OCI-M2 (cell line): ENCODE data around the gene MYO16.

Source experiments
- DNase-seq: peaks from one replicate; lab custom pipeline; 2025; ENCODE audit not compliant: unreplicated experiment; lab: John Stamatoyannopoulos, UW

The MYO16 gene

DNA sequence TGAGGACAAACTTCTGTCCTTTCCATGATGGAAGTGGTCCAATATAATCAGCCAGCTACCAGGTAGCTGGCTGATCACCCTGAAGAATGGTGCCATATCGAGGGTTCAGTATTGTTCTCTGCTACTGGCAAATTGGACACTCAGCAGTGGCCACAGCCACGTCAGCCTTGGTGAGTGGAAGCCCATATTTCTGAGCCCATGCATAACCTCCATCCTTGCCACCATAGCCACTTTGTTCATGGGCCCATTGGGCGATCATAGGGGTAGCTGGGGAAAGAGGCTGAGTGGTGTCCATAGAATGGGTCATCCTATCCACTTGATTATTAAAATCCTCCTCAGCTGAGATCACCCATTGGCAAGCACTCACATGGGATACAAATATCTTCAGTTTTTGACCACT lies 591.2 kb downstream of the MYO16 start:
- no peak for DNase-seq

DNA sequence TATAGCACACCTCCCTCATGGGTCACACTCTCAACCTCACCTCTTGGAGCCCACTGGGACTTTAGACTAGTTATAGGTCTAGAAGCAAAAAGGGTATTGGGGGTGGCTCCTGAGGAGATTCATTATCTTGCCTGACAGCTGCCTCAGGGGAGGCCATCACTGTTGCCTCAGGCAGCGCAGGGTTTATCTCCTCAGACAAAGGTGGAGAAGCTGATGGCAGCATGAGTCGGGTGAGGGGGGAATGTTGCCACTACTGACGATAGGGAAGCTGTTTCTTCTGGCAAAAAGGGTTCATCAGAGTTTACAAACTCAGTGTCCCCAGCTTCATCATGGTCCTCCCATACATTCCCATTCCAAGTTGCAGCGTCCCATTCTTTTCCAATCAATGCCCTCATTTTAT lies 594.6 kb downstream of the MYO16 start:
- no peak for DNase-seq

DNA sequence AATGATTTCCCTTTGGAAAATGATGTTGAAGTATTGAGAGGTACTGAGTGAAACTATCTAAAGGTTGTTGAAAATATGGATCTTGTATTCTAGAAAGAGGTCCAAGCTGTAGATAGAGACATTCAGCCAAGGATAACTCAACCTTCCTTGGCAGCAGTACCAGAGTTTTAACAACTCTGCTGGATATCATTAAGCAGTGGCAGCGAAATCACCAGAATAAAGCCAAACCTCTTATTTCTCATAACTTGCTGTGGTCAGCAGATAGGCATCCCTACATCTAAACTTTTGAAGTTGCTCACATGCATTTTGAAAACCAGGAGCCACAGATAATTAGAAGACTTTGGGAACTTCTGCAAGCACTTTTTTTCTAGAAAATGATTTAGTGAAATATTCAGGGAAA lies 597.2 kb downstream of the MYO16 start:
- no peak for DNase-seq

DNA sequence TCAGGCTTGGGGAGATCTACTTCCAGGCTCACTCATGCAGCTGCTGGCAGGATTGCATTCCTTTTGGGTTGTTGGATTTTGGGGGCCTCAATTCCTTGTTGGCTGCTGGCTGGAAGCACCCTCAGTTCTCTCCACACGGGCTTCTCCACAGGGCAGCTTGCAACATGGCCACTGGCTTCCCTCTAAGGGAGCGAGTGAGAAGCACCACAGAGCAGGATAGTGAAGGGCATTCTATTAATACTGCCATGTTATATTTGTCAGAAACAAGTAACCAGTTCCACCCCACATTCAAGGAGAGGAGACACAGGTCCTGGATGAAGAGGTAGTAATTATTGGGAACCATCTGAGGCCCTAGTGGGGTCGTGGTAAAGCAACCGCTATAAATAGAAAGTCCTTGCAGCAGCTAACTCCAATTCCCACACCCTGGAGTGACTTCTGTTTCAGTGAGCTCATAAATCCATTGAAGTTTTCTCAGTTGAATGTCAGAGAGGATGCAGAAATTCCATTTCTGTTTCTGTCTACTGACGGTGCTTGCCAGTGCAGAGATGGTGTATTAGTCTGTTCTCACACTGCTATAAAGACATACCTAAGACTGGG lies 598.0 kb downstream of the MYO16 start:
- no peak for DNase-seq

DNA sequence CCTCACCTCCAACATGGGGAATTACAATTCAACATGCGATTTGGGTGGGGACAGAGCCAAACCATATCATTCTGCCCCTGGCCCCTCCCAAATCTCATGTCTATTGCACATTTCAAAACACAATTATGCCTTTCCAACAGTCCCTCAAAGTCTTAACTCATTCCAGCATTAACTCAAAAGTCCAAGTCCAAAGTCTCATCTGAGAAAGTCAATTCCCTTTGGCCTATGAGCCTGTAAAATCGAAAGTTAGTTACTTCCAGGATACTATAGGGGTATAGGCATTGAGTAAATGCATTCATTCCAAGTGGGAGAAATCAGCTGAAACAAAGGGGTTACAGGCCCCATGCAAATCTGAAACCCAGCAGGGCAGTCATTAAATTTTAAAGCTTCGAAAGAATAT lies 598.8 kb downstream of the MYO16 start:
- no peak for DNase-seq

- no peak for DNase-seq
Observed at GRCh38 chr13:109231888-109232287, 602.5 kb downstream of the MYO16 start.

GRCh38 chr13:109233293-109233692 lies 603.9 kb downstream of the MYO16 start:
- DNase-seq = no peak

- no peak for DNase-seq
Observed at GRCh38 chr13:109235901-109236300, 606.5 kb downstream of the MYO16 start.

- DNase-seq = no peak
Observed at GRCh38 chr13:109241160-109241559, 611.7 kb downstream of the MYO16 start.

GRCh38 chr13:109243311-109243951 lies 614.0 kb downstream of the MYO16 start:
- DNase-seq = no peak

DNA sequence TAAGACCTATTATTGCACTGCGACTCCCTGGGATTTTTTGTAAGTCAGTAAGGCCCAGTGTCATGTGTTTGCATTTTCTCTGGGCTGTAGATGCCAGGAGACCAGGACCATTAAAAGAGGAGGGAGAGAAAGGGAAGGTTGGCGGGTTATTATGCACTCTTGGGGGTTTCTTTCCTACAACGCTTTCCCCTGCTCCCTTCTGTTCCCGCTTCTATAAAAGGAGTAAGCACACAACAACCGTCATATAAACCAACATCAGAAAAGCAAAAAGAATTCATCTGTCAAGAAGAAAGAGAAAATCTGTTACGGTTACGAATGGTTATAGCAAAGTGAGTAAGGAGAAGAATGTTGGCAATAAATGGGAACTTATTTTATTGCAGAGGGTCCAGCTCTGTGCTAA lies 615.2 kb downstream of the MYO16 start:
- no peak for DNase-seq

GRCh38 chr13:109246001-109246400 lies 616.6 kb downstream of the MYO16 start:
- no peak for DNase-seq

DNA sequence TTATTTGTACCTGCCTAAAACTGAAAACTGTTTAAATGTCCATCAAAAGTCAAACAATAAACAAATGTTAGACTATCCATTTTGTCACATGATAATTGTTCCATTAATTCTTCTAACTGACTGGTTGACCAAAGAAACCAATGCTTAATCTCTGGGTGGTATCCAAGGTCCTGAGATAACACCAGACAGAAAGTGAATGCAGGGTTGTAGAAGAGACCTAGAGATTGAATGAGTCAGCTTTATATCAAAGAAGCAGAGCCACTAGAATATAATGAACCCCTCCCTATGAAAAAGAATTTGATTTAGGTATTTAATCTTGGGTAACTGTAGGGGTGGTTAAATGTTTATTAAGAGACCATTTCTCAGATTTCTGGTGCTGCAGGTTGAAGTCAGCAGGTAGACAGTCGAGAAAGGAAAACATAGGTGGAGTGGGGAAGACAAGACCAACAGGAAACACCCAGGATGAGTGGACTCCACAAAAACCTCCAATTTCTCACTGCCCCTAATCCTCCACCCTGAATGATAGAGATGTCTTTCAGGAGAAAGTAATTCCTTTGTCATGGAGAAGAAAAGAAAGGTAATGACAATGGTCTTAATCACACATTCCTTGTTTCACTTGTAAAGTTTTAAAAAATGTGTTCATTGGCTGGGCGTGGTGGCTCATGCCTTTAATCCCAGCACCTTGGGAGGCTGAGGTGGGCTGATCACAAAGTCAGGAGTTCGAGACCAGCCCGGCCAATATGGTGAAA lies 620.5 kb downstream of the MYO16 start:
- DNase-seq = no peak

DNA sequence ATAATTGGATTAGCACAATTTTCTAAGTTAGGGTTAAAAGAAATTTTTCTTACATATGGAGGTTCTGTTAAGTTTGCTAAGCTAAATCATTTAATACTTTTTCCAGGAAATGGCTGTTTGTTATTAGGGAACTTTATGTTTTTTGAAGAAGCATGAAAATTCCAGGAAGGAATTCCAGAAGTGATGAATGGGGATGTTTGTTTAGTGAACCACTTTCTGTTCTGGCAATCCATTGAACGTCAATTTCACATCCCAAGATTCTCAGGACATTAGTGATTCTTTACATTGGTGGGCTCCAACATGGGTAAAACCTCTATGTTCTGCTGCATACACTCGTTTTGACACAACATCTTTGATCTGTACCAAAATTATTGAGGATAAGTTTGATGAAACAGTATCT lies 622.5 kb downstream of the MYO16 start:
- no peak for DNase-seq

GRCh38 chr13:109253316-109253715 lies 623.9 kb downstream of the MYO16 start:
- no peak for DNase-seq

- DNase-seq = no peak
Observed at GRCh38 chr13:109254274-109254673, 624.9 kb downstream of the MYO16 start.

- no peak for DNase-seq
Observed at GRCh38 chr13:109255141-109255856, 625.9 kb downstream of the MYO16 start.

- no peak for DNase-seq
Observed at GRCh38 chr13:109256866-109257760, 627.7 kb downstream of the MYO16 start.
